ENCODE data around the gene PRR18. TPM values are rescaled to one million over a fixed set of nuclear protein-coding genes. Genes with fewer than 3 reads are reported as not detected.
"Not testable (repeated sequence)": the region's sequence is repeated elsewhere in the genome, so short reads cannot be mapped to it uniquely, and the experiment has no call there.

The PRR18 gene, protein sequence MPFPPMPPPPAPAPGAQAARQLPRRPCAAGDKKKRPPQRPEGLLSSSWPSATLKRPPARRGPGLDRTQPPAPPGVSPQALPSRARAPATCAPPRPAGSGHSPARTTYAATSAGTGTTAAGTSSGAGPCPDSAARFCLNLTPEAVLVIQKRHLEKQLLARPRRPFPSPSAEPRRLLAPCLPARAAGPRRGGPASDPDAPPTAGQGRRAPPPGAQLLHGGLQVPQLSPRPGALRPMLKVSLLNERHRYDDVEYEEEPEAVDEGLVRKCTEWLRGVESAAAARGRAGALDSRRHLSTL
- total RNA-seq, result not detected
- long read RNA-seq, result 0 reads

DNA sequence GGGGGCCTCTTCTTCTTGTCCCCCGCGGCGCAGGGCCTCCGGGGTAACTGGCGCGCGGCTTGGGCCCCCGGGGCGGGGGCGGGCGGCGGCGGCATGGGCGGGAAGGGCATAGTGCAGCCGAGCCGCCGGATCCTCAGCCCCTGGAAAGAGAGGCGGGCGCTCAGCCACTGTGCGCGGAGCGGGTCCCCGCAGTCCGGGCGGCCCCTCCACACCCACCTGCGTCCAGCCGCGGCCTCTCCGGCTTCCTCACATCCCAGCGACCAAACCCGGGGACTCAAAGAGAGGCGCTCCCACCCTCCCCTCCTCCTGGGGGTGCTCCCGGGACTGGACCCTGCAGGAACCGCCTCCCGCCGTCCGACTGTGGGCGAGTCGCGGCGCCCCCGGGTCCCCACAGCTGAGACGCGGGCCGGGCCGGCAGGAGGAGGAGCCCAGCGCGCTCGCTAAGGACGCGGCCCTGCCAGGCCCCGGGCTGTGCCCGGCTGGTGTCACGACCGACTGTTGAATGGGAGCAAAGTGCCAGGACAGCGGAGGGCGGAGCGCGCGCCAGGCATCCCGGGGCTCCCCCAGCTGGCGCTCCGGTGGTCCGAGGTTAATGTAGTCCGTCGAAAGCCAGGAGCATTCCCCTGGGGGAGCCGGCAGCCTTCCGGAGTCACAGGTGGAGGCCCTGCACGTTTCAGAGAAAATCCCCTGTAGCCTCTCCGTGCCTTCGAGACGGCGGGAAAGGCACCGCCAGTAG, at the start of gene PRR18:
PRR18 (minus strand) TSS at position 360 of the 736 bp plus-strand sequence; CDS start at position 110, 250 bp downstream.
- ATAC-seq (peak; percentile 57), DNase-seq (no peak)
- intact Hi-C loops (cut with DNase I, micrococcal nuclease), result no loop called here

GRCh38 chr6:166355552-166355951, 47.4 kb upstream of the PRR18 start:
- ATAC-seq (no peak), DNase-seq (no peak)
- intact Hi-C loops (cut with DNase I, micrococcal nuclease), result no loop called here

DNA sequence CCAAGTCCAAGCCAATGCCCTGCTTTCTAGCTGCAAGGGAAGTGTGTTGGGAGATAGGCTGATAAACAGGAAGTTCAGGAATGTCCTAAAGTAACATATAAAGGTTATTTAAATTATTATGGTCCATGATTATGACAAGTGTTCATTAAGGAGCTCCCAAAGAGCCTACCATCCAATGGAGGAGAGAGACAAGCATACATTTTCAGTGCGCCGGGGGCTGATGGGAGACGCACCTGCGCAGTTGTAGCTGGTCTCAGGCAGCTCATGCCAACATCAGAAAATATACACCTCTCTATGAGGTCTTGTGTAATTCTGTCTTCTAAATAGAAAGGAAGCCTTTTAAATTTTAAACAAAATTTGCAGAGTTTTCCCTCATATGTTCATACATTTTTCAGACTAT, 46.8 kb upstream of the PRR18 start:
- ATAC-seq (no peak), DNase-seq (no peak)
- intact Hi-C loops (cut with DNase I, micrococcal nuclease), result no loop called here

DNA sequence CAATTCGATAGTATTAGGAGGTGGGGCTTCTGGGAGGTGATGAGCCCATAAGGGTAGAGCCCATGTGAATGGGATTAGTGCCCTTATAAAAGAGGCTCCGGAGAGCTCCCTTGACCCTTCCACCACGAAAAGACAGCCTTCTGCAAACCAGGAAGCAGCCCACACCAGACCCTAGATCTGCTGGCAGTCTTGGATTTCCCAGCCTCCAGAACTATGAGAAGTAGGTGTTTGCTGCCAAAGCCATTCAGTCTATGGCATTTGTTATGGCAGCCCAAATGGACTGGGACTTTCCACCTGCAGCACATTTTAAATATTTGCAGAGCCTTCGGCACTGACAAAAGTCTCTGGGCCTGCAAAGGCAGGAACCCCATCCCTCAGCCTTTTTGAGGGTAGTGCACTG, 46.0 kb upstream of the PRR18 start:
- intact Hi-C loops (cut with DNase I, micrococcal nuclease), result no loop called here
- ATAC-seq (no peak), DNase-seq (no peak)

GRCh38 chr6:166353507-166353906, 45.3 kb upstream of the PRR18 start:
- intact Hi-C loops (cut with DNase I, micrococcal nuclease), result no loop called here
- DNase-seq, result no peak
- ATAC-seq, result no peak

- no peak for DNase-seq
- no peak for ATAC-seq
- intact Hi-C loops (cut with DNase I, micrococcal nuclease), result no loop called here
These were observed 44.7 kb upstream of the PRR18 start for GRCh38 chr6:166352923-166353322.

- DNase-seq (peak; percentile 39 to 75), ATAC-seq (peak; percentile 99)
- intact Hi-C loops (cut with DNase I, micrococcal nuclease), result no loop called here
These were observed 43.6 kb upstream of the PRR18 start for GRCh38 chr6:166351715-166352285.

DNA sequence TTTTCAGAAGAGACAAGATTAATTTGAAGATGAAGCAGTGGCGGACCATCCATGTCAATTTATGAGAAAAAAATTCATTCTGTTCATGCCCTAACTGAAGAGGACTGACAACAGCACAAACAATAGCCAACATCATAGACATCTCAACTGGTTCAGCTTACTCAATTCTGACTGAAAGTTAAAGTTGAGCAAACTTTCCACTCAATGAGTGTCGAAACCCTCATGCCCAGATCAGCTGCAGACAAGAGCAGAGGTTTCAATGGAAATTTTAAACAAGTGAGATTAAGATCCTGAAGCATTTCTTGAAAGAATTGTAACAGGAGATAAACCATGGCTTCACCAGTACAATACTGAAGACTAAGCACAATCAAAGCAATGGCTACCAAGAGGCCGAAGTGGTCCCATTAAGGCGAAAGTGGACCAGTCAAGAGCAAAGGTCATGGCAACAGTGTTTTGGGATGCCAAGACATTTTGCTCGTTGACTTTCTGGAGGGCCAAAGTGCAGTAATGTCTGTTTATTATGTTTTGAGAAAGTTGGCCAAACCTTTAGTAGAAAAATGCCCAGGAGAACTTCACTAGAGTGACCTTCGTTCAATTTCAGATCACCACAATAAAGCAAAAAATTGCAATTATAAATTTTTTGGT, 40.2 kb upstream of the PRR18 start:
- DNase-seq (no peak), ATAC-seq (no peak)
- intact Hi-C loops (cut with DNase I, micrococcal nuclease), result no loop called here

DNA sequence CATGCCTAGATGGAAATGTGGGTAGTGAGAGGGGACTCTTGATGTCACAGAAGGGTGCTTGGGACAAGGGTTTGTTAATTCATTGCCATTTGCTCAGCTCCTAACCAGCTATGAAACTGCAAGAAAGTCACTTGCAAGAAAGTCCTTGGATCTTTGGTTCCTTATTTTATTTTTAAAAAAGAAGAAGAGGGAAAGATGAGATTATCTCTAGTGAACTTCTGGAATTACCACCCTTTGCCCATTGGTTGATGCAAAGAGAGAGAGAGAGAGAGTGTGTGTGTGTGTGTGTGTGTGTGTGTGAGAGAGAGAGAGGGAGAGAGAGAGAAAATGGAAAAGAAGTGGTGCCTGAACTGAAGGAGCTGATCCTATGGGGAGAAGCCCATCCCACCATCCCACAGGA, 38.8 kb upstream of the PRR18 start:
- ATAC-seq, result no peak
- intact Hi-C loops (cut with DNase I, micrococcal nuclease), result no loop called here

GRCh38 chr6:166346449-166346848, 38.3 kb upstream of the PRR18 start:
- DNase-seq (no peak), ATAC-seq (no peak)
- intact Hi-C loops (cut with DNase I, micrococcal nuclease), result no loop called here

More for the DNA sequence above, 38.8 kb upstream of the PRR18 start:
- no peak for DNase-seq

DNA sequence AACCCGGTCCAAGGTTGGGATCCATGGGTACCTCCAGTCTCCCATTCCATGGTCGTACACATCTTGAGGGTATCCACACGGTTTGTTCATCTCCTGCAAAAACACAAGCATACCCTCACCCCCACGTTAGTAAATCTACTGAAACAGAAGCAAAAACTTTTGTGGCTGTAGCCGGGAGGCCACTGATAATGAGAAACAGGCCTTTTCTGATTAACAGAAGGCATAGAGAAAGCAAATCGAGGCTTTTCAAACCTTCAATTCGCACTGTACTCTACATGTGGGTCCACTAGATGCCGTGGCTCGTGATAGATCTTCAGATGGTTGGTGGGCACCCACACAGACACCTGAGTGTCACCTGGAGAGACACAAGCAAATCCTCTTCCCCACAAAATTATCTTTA, 37.5 kb upstream of the PRR18 start:
- intact Hi-C loops (cut with DNase I, micrococcal nuclease); ATAC-seq; DNase-seq: not testable (repeated sequence)

GRCh38 chr6:166344921-166345320, 36.7 kb upstream of the PRR18 start:
- not testable (repeated sequence) for DNase-seq, ATAC-seq
- intact Hi-C loops (cut with DNase I, micrococcal nuclease), result loop anchor here in 1 of 2 donors (5.0 kb wide), 1 partner anchor 42 kb away; no protein-coding TSS in a partner anchor

- intact Hi-C loops (cut with DNase I, micrococcal nuclease), result loop anchor here in 1 of 2 donors (5.0 kb wide), 1 partner anchor 43 kb away; no protein-coding TSS in a partner anchor
- DNase-seq, result no peak
- ATAC-seq, result no peak
These were observed 36.0 kb upstream of the PRR18 start for GRCh38 chr6:166344240-166344639.

GRCh38 chr6:166343150-166343487, 34.9 kb upstream of the PRR18 start:
- intact Hi-C loops (cut with DNase I, micrococcal nuclease), result loop anchor here in 1 of 2 donors (5.0 kb wide), 1 partner anchor 44 kb away; no protein-coding TSS in a partner anchor
- peak; percentile 6 for ATAC-seq

GRCh38 chr6:166342349-166343149, 34.4 kb upstream of the PRR18 start, which contains the start of gene SFT2D1:
Gene SFT2D1 (minus strand): TSS chr6:166342545. CDS start chr6:166342481, 64 bp downstream.
- DNase-seq (peak; percentile 87 to 92), ATAC-seq (peak; percentile 97)
- intact Hi-C loops (cut with DNase I, micrococcal nuclease), result loop anchor here in 1 of 2 donors (5.0 kb wide), 1 partner anchor 45 kb away; no protein-coding TSS in a partner anchor

More at GRCh38 chr6:166343150-166343487, 34.9 kb upstream of the PRR18 start:
- no peak for DNase-seq

DNA sequence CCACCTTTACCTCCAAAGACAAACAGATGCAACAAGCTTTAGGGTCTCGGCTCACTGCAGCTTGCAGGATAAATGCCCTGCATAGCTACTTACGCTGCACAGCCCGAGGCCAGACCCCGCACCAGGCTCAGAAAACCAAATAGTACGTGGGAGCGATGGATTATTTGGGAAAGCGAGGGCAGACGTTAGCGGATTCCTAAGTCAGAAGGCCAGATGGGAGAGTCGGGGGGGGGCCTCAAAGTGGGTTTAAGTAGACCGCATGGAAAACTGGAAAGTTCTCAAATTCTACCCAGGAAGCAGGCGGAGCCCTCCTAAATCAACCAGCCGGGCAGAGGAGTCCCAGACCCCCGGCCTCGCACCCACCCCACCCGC, 33.8 kb upstream of the PRR18 start:
- peak in 1 of 2 donors; percentile 43 for DNase-seq
- intact Hi-C loops (cut with DNase I, micrococcal nuclease), result loop anchor here in 1 of 2 donors (5.0 kb wide), 1 partner anchor 45 kb away; no protein-coding TSS in a partner anchor
- ATAC-seq, result peak; percentile 20

- intact Hi-C loops (cut with DNase I, micrococcal nuclease), result loop anchor here in 1 of 2 donors (5.0 kb wide), 1 partner anchor 46 kb away; no protein-coding TSS in a partner anchor
- peak; percentile 44 for ATAC-seq
- DNase-seq, result no peak
These were observed 33.3 kb upstream of the PRR18 start for GRCh38 chr6:166341464-166341863.

DNA sequence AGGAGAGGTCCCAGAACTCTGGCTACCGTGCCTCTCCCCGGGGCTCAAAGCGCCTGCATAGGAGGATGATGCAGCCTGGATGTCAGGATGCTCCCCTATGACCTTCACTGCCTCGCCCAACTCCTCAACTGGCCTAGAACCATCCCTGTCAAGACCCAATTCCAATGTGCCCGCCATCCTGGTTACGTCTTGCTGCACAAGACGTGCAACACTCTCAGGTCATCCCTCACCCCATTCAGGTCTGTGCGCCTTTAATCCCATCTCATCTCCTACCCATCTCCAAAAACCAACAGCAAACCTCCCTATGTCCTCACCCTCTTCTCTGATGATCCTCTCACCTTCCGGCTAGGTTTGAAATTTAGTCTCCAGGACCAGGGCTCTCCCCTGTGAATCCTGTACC, 30.7 kb upstream of the PRR18 start:
- DNase-seq (no peak), ATAC-seq (no peak)
- intact Hi-C loops (cut with DNase I, micrococcal nuclease), result no loop called here

Data from left colon (tissue), 2 donors.